GM19351 (cell line): Measurements from ENCODE around the gene DDX54.

ENCODE experiments used
- ATAC-seq: cut with Tn5 transposase; IDR thresholded peaks from one replicate; pipeline ENCODE4 v1.9.1; 2021; ENCODE audit warnings: mild to moderate bottlenecking, moderate library complexity; ENCODE audit not compliant: unreplicated experiment

DDX54 gene, protein sequence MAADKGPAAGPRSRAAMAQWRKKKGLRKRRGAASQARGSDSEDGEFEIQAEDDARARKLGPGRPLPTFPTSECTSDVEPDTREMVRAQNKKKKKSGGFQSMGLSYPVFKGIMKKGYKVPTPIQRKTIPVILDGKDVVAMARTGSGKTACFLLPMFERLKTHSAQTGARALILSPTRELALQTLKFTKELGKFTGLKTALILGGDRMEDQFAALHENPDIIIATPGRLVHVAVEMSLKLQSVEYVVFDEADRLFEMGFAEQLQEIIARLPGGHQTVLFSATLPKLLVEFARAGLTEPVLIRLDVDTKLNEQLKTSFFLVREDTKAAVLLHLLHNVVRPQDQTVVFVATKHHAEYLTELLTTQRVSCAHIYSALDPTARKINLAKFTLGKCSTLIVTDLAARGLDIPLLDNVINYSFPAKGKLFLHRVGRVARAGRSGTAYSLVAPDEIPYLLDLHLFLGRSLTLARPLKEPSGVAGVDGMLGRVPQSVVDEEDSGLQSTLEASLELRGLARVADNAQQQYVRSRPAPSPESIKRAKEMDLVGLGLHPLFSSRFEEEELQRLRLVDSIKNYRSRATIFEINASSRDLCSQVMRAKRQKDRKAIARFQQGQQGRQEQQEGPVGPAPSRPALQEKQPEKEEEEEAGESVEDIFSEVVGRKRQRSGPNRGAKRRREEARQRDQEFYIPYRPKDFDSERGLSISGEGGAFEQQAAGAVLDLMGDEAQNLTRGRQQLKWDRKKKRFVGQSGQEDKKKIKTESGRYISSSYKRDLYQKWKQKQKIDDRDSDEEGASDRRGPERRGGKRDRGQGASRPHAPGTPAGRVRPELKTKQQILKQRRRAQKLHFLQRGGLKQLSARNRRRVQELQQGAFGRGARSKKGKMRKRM

GRCh38 chr12:113185180-113186032 is at the start of gene DDX54, which contains the start of gene RITA1:
Gene DDX54, minus strand, starts transcription at chr12:113185478. Its CDS starts 27 bp downstream, at chr12:113185451.
Gene RITA1, plus strand, starts transcription at chr12:113185721. Its CDS starts 1,026 bp downstream, at chr12:113186747.
- ATAC-seq: peak; percentile 39

- no peak for ATAC-seq
Observed at GRCh38 chr12:113234483-113234882, 49.2 kb upstream of the DDX54 start.

- ATAC-seq: no peak
Observed at GRCh38 chr12:113233967-113234366, 48.7 kb upstream of the DDX54 start.

DNA sequence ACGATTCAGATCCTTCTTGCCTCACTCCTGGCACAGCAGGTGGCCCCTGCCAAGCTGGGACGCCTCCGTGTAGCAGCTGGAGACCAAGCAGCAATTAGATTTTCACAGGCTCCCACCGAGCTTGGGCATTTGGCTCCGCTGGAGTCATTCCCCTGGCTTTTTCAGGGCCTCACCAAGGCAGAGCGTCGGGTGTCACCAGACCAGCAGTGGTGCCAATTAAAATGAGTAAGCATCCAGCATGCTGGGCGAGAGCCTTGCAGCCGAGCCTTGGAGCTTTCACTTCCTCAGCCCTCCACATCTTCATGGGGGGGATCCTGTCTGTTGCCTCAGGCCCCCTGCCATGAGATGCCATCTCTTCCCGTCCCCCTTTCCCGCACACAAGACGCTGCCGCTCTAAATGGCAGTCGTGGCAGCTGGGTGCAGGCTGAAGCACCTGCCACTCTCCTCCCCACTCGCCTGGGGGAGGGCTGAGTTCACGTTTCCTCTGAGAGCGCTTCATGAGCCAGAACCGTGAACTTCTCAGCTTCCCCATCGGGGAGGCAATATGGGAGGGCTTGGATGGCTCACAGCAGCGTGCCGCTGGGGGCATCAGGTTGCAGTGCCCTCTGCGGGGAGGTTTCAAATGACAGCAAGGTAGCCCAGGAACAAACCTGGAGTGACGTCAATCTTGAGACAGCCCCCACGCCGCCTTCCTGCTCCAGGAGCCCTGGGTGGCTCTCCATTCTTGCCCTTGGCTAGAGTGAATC is 47.7 kb upstream of the DDX54 start:
- ATAC-seq: peak; percentile 66

- no peak for ATAC-seq
Observed at GRCh38 chr12:113232089-113232839, 47.0 kb upstream of the DDX54 start.

- ATAC-seq: no peak
Observed at GRCh38 chr12:113231235-113232088, 46.2 kb upstream of the DDX54 start.

GRCh38 chr12:113230315-113231234 is 45.3 kb upstream of the DDX54 start:
- peak; percentile 20 for ATAC-seq

DNA sequence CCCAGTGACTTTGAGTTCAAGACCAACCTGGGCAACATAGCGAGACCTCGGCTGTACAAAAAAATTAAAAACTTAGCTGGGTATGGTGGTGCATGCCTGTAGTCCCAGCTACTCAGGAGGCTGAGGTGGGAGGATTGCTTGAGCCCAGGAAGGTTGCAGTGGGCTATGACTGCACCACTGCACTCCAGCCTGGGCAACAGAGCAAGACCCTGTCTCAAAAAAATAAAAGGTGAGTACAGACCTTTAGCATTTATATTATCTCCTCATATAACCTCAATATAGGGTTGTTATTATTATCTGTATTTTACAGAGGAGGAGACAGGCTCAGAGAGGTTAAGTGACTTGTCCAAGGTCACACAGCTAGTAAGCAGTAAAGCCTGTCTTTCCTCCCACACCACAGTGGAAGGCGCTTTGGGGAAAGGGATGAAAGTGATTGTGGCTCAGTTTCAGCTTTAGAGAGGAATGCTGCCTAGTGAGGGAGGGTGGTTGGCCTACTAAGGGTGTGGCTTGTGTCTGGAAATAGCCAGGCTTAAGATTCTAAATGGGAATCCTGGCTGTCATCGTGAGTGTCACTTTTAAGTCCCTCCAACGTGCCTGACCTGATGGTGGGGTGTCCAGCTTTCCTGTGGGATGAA is 43.2 kb upstream of the DDX54 start:
- no peak for ATAC-seq

DNA sequence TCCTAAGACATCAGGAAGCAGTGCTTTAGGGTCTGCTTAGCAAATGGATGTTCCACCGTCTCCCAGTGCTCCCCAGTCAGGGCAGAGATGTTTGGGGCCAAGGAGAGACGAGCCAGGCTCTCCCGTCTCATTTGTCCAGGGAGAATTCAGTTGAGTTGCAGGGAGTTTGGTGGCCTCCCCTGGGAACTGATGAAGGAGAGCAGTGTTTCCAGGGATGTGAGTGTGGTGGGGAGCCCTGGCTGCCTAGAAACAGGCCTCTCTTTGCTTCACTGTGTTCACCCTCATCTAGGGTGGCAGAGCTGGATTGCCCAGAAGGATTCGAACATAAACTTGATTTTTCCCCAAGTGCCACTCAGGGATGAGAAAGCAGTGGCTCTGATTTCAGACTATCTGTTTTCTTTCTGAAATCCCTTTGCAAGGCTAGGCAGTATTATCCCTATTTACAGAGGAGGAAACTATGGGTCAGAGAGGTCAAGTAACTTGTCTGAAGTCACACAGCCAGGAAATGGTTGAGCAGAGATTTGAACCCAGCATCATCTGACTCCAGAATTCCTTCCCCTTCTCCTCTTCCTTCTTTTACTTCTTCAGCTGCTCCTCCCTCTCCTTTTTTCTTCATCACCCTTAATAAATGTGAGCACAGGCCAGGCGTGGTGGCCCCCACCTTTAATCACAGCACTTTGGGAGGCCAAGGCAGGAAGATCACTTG is 42.6 kb upstream of the DDX54 start:
- no peak for ATAC-seq

GRCh38 chr12:113226696-113227568 is 41.7 kb upstream of the DDX54 start:
- ATAC-seq: no peak

DNA sequence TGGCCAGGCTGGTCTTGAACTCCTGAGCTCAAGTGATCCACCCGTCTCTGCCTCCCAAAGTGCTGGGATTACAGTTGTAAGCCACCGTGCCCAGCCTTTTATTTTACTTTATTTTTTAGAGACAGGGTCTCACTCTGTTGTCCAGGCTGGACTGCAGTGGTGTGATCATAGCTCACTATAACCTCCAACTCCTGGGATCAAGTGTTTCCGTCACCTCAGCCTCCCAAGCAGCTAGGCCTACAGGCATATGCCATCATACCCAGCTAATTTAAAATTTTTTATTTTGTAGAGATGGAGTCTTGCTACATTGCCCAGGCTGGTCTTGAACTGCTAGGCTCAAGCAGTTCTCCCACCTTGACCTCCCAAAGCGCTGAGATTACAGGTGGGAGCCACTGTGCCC is 39.7 kb upstream of the DDX54 start:
- ATAC-seq: no peak

DNA sequence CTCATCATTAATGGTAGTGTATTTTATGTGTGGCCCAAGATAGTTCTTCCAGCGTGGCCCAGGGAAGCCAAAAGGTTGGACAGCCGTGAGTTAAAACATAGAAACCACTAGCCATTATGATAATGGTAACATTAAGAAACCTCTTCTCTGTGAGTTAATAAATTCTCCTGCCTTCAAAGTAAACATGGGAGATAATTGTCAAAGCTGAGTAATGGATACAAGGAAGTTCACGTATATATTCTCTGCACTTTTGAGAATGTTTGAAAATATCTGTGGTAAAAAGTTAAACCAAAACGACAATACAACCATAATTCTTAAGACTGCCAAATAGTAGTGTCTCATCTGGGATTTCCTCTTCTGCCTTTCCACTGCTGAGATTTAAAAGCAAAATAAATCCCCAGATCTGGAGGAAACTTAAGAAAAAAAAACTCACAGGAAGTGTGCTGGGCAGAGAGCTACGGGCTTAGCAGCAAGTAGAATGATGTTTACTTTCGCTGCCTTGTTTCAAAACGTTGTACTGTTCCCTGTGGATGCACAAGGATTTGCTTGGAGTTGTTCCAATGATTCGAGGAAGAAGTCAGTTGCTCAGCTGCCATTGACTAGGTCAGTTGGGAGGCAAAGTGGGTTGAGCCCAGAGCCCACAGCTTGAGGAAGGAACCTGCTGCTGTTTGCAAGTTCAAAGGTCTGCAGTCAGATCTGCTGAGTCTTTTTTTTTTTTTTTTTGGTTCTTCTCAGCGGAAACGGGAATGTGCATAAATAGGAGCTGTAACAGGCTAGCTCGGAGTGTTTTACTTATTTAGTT is 37.7 kb upstream of the DDX54 start:
- ATAC-seq: no peak

DNA sequence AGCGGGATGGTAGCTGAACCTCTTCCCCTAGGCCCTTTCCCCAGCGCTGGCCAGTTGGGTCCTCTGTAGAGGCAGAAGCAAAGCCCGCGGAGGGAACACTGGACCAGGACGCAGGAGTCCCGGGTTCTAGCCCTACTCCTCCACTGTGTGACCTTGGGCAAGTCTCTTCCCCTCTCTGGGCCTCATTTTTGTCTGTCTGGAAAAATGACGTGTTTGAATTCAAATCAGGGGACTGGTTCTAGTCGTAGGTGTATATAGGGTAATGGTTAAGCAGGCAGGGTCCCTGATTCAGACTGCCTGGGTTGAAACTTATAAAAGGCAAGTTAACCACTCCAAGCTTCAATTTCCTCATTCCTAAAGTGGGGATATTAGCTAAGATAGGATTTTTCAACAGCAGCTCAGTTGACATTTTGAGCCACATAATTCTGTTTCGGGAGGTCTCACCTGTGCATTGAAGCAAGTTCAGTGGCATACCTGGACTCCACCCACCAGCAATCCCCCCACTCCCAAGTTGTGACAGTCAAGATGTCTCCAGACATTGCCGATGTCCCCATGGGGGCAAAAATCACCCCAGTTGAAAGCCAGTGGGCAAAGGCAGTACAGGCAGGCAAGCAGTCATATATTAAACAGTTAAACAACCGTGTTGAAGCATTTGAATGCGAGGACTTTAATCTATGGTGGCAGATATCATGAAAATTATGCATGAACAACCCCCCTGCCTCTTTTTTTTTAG is 36.9 kb upstream of the DDX54 start:
- no peak for ATAC-seq
